Endothelial cell of umbilical vein (primary cell): Measurements from ENCODE around the gene SYCP3. TPM values are rescaled to one million over a fixed set of nuclear protein-coding genes. Genes with fewer than 3 reads are reported as not detected.

ENCODE experiments used
- BruUV-seq: library from RNA; stranded (reverse); fragments of 400-500 nt; replicated peaks from 2 replicates; lab custom pipeline; 2021; lab: Mats Ljungman, UMichigan
- CTCF ChIA-PET: fragments of 300-600, 350-600 bp; sonication (Branson Sonifier 250); formaldehyde crosslinking; loops from one replicate; lab custom pipeline; 2021; ENCODE audit warnings: antibody characterized with exemption, inconsistent platforms; lab: Charles Lee
- POLR2A ChIA-PET: fragments of 300-600, 350-600 bp; sonication (Branson Sonifier 250); formaldehyde crosslinking; loops from one replicate; lab custom pipeline; 2021; ENCODE audit warnings: antibody characterized with exemption, inconsistent platforms; lab: Charles Lee
- DNase-seq: peaks from one replicate; pipeline ENCODE4 v3.0.0-alpha.2; 2011; ENCODE audit warnings: low read depth, low spot score
- FAIRE-seq: peaks from 2 replicates; lab custom pipeline; 2011; peaks lifted over from hg19 to GRCh38; lab: Jason Lieb, UNC
- H2AFZ ChIP-seq: 2 replicates; pipeline ENCODE4 v1.6.0; 2012; ENCODE audit warnings: low read depth, low read length, control low read depth, inconsistent platforms
- H3K27ac ChIP-seq: 2 replicates; pipeline ENCODE4 v1.5.1; 2011; ENCODE audit warnings: low read depth, mild to moderate bottlenecking, control low read depth, low read length, moderate library complexity; ENCODE audit not compliant: insufficient read depth
- H3K27me3 ChIP-seq, 2 experiments: 2 replicates each; pipeline versions ENCODE4 v1.6.0 to v1.6.1; 2011; ENCODE audit warnings: low read length in 2 of 2, mixed read lengths in 1 of 2; ENCODE audit not compliant: control insufficient read depth in 2 of 2, insufficient read depth in 2 of 2
- H3K36me3 ChIP-seq, 2 experiments: 2 replicates in 1 of 2; 3 replicates in 1 of 2; pipeline ENCODE4 v1.5.1; 2011; ENCODE audit warnings: low read length in 2 of 2, mild to moderate bottlenecking in 1 of 2, moderate library complexity in 1 of 2; ENCODE audit not compliant: control insufficient read depth in 2 of 2, insufficient read depth in 2 of 2; ENCODE audit errors: extremely low read depth in 1 of 2
- H3K4me1 ChIP-seq: 3 replicates; pipeline ENCODE4 v1.5.1; 2011; ENCODE audit warnings: mild to moderate bottlenecking, low read length; ENCODE audit not compliant: control insufficient read depth, insufficient read depth; ENCODE audit errors: extremely low read depth
- H3K4me2 ChIP-seq: 2 replicates; pipeline ENCODE4 v1.6.1; 2011; ENCODE audit warnings: low read length, control low read depth, mixed read lengths; ENCODE audit not compliant: insufficient read depth
- H3K4me3 ChIP-seq, 3 experiments: fragments of 200-600 bp in 1 of 3; sonication (generic), shearing (Covaris generic) in 1 of 3; replicated peaks in 1 of 3; 2 replicates each; pipeline ENCODE4 v1.5.1; 2011 to 2016; ENCODE audit warnings: control low read depth in 3 of 3, low read length in 3 of 3, mild to moderate bottlenecking in 2 of 3, inconsistent platforms in 1 of 3, low read depth in 1 of 3, moderate library complexity in 1 of 3; ENCODE audit not compliant: insufficient read depth in 1 of 3
- H3K79me2 ChIP-seq: 2 replicates; pipeline ENCODE4 v1.6.0; 2012; ENCODE audit warnings: low read length, inconsistent platforms; ENCODE audit not compliant: control insufficient read depth, insufficient read depth
- H3K9ac ChIP-seq: replicated peaks from 2 replicates; pipeline ENCODE3; 2011; ENCODE audit warnings: low read length, control low read depth; ENCODE audit not compliant: insufficient read depth; ENCODE audit errors: extremely low read depth
- H3K9me1 ChIP-seq: replicated peaks from 3 replicates; pipeline ENCODE4 v1.6.0; 2011; ENCODE audit warnings: mild to moderate bottlenecking, low read length; ENCODE audit not compliant: control insufficient read depth, insufficient read depth; ENCODE audit errors: extremely low read depth
- H3K9me3 ChIP-seq: replicated peaks from 2 replicates; pipeline ENCODE4 v1.5.1; 2012; ENCODE audit warnings: low read length, inconsistent platforms; ENCODE audit not compliant: control insufficient read depth, insufficient read depth
- H4K20me1 ChIP-seq: replicated peaks from 2 replicates; pipeline ENCODE3; 2011; ENCODE audit warnings: mild to moderate bottlenecking, low read length; ENCODE audit not compliant: control insufficient read depth, insufficient read depth; ENCODE audit errors: extremely low read depth
- EZH2 ChIP-seq: IDR thresholded peaks from 2 replicates; pipeline ENCODE4 v1.6.1; 2012; ENCODE audit warnings: borderline replicate concordance, low read depth, mild to moderate bottlenecking, moderate library complexity, low read length, inconsistent platforms; ENCODE audit not compliant: severe bottlenecking
- FOS ChIP-seq: IDR thresholded peaks from 2 replicates; pipeline ENCODE4 v1.6.1; 2011; ENCODE audit warnings: mild to moderate bottlenecking, low read length, moderate library complexity, borderline replicate concordance; ENCODE audit not compliant: insufficient read depth
- GATA2 ChIP-seq: IDR thresholded peaks from 2 replicates; pipeline ENCODE4 v1.7.0; 2011; ENCODE audit warnings: low read depth, mild to moderate bottlenecking, moderate library complexity, mixed read lengths, low read length; ENCODE audit not compliant: insufficient read length, insufficient read depth
- JUN ChIP-seq: IDR thresholded peaks from 2 replicates; pipeline ENCODE4 v1.6.1; 2011; ENCODE audit warnings: borderline replicate concordance, low read depth; ENCODE audit not compliant: insufficient read length, insufficient read depth
- MYC ChIP-seq: IDR thresholded peaks from one replicate; pipeline ENCODE4 v1.6.1; 2011; ENCODE audit warnings: mild to moderate bottlenecking, low read depth, low read length
- POLR2A ChIP-seq: IDR thresholded peaks from 2 replicates; pipeline ENCODE4 v1.6.1; 2012; ENCODE audit warnings: low read depth, mild to moderate bottlenecking, control low read depth, low read length
- POLR2AphosphoS5 ChIP-seq: IDR thresholded peaks from 2 replicates; pipeline ENCODE4 v1.6.1; 2012; ENCODE audit warnings: low read depth, mild to moderate bottlenecking, control low read depth, low read length, moderate library complexity; ENCODE audit not compliant: insufficient read depth
- dilution Hi-C: fragments of 300-500 bp; cut with MboI; formaldehyde crosslinking; loops from one replicate; pipeline ENCODE4 v1.15.0; 2019; ENCODE audit warnings: low sequenced_read_pairs; ENCODE audit not compliant: extremely low pct_ligation_motif_present
- intact Hi-C: fragments of 100-400 bp; cut with micrococcal nuclease; formaldehyde crosslinking; loops from one replicate; pipeline ENCODE4 v1.10.0; 2022
- polyA plus RNA-seq, 4 experiments: library from polyadenylated mRNA; depleted of rRNA in 3 of 4; stranded (reverse) in 3 of 4; unstranded in 1 of 4; fragments of >200 nt; gene quantifications; 2 replicates each; pipeline versions ENCODE4 v1.2.1 to v1.2.3, GENCODE V29; 2011 to 2012; ENCODE audit warnings: missing spikeins in 1 of 4
- total RNA-seq: library from RNA; stranded (reverse); gene quantifications from 2 replicates; pipeline ENCODE4 v1.2.3, GENCODE V29; 2021
- TF ChIP-seq, protein P1 (sequence below), 2 donors: IDR thresholded peaks; 1 replicate in 1 of 2; 2 replicates in 1 of 2; pipeline ENCODE4 v1.5.1; 2011; ENCODE audit warnings: low read length in 2 of 2, mild to moderate bottlenecking in 2 of 2, moderate library complexity in 2 of 2, control low read depth in 1 of 2, inconsistent platforms in 1 of 2, low read depth in 1 of 2; ENCODE audit not compliant: insufficient read depth in 1 of 2; ENCODE audit errors: extremely low read depth in 1 of 2
- TF ChIP-seq, protein P2 (sequence below): IDR thresholded peaks from 2 replicates; pipeline ENCODE4 v1.6.1; 2011; ENCODE audit not compliant: insufficient read depth, insufficient read length

The SYCP3 gene
- total and polyA plus RNA-seq, 2 donors (not counting 3 experiments of a cell fraction or from before 2014, with no cell fraction given) = 0.29 TPM; not detected in 1

DNA sequence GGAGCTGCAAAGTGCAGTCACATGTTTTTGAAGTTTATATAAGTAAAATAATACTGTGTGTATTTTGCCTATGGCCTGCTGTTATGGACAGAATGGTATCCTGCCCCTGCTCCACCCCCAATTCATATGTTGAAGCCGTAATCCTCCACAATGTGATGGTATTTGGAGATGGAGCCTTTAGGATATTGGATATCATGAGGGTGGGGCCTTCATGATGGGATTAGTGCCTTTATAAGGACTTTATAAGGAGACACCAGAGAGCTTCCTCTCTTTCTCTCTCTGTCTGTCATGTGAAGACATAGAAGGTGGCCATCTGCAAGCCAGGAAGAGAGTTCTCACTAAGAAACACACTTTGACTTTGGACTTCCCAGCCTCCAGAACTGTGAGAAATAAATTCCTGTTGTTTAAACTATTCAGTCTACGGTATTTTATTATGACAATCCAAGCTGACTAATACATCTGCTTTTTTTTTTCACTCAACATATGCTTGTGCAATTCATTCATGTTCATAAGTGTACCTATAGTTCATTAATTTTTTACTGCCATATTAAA, 44.9 kb downstream of the SYCP3 start:
- Histone ChIP-seq H3K4me3 (no peak overlapping the region), H3K27me3 (no peaks in the 10 kb centered on the region), H2AFZ (no peak overlapping the region), H3K9me3 (no peaks in the 10 kb centered on the region), H3K4me2 (no peak overlapping the region), H3K79me2 (peaks cover 5% of the 10 kb centered on the region), H4K20me1 (no peaks in the 10 kb centered on the region), H3K9ac (no peak overlapping the region), H3K36me3 (no peaks in the 10 kb centered on the region), H3K27ac (no peak overlapping the region), H3K9me1 (no peaks in the 10 kb centered on the region), H3K4me1 (peaks cover 6% of the 10 kb centered on the region)
- FAIRE-seq = no peak
- ChIA-PET POLR2A (no interaction called here), CTCF (interaction anchor here (0.5 kb wide), 1 partner anchor 25 kb away, joined by 4 read pairs; no protein-coding TSS in a partner anchor)
- TF ChIP-seq POLR2AphosphoS5 (no peak), POLR2A (no peak)
- intact Hi-C loops = loop anchor here (10.0 kb wide), 1 partner anchor 1120 kb away; the partner anchor contains the start of gene GAS2L3
- no peak for DNase-seq
- no TSS peak for BruUV-seq
- dilution Hi-C loops = no loop called here

- H2AFZ ChIP-seq = no peak overlapping the region
- FAIRE-seq = no peak
- ChIA-PET POLR2A (no interaction called here), CTCF (no interaction called here)
- H3K4me2 ChIP-seq = no peak overlapping the region
- H3K4me3 ChIP-seq = no peak overlapping the region
- H3K9ac ChIP-seq = no peak overlapping the region
- BruUV-seq = no TSS peak
- TF ChIP-seq POLR2AphosphoS5 = no peak
- no peak for TF ChIP-seq GATA2
- TF ChIP-seq POLR2A = no peak
- no peak for TF ChIP-seq JUN
- TF ChIP-seq, protein P1, sequence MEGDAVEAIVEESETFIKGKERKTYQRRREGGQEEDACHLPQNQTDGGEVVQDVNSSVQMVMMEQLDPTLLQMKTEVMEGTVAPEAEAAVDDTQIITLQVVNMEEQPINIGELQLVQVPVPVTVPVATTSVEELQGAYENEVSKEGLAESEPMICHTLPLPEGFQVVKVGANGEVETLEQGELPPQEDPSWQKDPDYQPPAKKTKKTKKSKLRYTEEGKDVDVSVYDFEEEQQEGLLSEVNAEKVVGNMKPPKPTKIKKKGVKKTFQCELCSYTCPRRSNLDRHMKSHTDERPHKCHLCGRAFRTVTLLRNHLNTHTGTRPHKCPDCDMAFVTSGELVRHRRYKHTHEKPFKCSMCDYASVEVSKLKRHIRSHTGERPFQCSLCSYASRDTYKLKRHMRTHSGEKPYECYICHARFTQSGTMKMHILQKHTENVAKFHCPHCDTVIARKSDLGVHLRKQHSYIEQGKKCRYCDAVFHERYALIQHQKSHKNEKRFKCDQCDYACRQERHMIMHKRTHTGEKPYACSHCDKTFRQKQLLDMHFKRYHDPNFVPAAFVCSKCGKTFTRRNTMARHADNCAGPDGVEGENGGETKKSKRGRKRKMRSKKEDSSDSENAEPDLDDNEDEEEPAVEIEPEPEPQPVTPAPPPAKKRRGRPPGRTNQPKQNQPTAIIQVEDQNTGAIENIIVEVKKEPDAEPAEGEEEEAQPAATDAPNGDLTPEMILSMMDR (IDR thresholded peaks at IDR 0.05; ENCODE audit: extremely low read depth in 1 of 2, insufficient read depth in 1 of 2, low read depth in 1 of 2, low read length in 2 of 2) = no peak
- no peak for TF ChIP-seq MYC
- no peak for TF ChIP-seq EZH2
- TF ChIP-seq, protein P2, sequence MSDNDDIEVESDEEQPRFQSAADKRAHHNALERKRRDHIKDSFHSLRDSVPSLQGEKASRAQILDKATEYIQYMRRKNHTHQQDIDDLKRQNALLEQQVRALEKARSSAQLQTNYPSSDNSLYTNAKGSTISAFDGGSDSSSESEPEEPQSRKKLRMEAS = no peak
- no peak for TF ChIP-seq FOS
- no peak overlapping the region for H3K27ac ChIP-seq
- H3K9me1 ChIP-seq = no peaks in the 10 kb centered on the region
- H3K79me2 ChIP-seq = no peaks in the 10 kb centered on the region
- no peak for DNase-seq
- intact Hi-C loops (loop anchor here (10.0 kb wide), 1 partner anchor 1117 kb away; the partner anchor contains the start of gene GAS2L3), dilution Hi-C loops (no loop called here)
- peaks cover under 1% of the 10 kb centered on the region for H3K4me1 ChIP-seq
- no peaks in the 10 kb centered on the region for H3K36me3 ChIP-seq
- no peaks in the 10 kb centered on the region for H4K20me1 ChIP-seq
- no peaks in the 10 kb centered on the region for H3K9me3 ChIP-seq
- H3K27me3 ChIP-seq = peaks cover 0 to 2% of the 10 kb centered on the region in 2 experiments
These were observed 47.7 kb downstream of the SYCP3 start for GRCh38 chr12:101691503-101692096.
